GM12873 (cell line): ENCODE results near the gene OPCML.

Experiments used
- TF ChIP-seq, protein P1 (sequence below): IDR thresholded peaks from 2 replicates; pipeline ENCODE4 v1.5.1; 2012; ENCODE audit warnings: low read depth, mild to moderate bottlenecking, moderate library complexity, low read length, control low read depth; ENCODE audit not compliant: insufficient read depth; ENCODE audit errors: missing control alignments

The OPCML gene

GRCh38 chr11:132450631-132451030 lies 1081.7 kb downstream of the OPCML start:
- TF ChIP-seq, protein P1, sequence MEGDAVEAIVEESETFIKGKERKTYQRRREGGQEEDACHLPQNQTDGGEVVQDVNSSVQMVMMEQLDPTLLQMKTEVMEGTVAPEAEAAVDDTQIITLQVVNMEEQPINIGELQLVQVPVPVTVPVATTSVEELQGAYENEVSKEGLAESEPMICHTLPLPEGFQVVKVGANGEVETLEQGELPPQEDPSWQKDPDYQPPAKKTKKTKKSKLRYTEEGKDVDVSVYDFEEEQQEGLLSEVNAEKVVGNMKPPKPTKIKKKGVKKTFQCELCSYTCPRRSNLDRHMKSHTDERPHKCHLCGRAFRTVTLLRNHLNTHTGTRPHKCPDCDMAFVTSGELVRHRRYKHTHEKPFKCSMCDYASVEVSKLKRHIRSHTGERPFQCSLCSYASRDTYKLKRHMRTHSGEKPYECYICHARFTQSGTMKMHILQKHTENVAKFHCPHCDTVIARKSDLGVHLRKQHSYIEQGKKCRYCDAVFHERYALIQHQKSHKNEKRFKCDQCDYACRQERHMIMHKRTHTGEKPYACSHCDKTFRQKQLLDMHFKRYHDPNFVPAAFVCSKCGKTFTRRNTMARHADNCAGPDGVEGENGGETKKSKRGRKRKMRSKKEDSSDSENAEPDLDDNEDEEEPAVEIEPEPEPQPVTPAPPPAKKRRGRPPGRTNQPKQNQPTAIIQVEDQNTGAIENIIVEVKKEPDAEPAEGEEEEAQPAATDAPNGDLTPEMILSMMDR: no peak

- TF ChIP-seq, protein P1: no peak
Observed at GRCh38 chr11:132448334-132448995, 1083.8 kb downstream of the OPCML start.

DNA sequence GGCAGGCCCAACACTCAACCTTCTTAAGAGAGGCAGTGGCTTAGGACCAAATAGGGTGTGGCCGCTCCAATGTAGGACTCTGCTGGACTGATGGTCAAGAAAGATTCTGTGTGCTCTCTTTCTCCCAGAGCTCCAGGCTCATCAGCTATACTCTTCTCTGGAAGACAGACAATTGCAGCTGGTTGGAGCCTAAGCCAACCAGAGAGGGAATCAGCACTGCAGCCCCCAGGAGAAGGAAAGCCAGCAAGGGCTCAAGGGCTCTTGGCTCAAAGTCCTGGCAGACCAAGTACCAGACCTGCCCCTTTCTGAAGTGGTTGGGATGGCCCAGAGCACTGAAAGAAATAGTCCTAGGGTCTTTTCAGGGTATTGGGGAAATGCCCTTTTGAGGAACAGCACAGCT lies 1084.5 kb downstream of the OPCML start:
- TF ChIP-seq, protein P1: no peak

DNA sequence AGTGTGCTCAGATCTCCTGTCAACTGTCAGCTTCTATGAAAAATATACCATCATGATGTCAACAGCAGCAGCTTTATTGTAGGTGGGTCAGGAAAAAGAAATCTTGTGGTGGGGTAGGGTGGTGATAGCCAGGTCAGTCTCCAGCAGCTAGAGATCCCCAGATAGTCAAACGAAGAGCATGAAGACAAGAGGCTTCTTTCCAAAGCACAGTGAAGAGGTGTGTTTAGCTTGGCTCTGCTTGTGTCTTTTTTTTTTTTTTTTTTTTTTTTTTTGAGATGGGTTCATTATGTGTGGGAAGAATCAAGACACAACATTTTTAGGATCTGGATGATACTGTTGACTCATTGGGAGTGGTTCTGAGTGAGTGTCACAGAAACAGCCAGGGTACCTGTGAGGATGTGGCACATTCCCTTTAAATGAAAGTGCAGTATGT lies 1086.4 kb downstream of the OPCML start:
- TF ChIP-seq, protein P1: no peak

GRCh38 chr11:132444911-132445310 lies 1087.4 kb downstream of the OPCML start:
- TF ChIP-seq, protein P1: no peak

DNA sequence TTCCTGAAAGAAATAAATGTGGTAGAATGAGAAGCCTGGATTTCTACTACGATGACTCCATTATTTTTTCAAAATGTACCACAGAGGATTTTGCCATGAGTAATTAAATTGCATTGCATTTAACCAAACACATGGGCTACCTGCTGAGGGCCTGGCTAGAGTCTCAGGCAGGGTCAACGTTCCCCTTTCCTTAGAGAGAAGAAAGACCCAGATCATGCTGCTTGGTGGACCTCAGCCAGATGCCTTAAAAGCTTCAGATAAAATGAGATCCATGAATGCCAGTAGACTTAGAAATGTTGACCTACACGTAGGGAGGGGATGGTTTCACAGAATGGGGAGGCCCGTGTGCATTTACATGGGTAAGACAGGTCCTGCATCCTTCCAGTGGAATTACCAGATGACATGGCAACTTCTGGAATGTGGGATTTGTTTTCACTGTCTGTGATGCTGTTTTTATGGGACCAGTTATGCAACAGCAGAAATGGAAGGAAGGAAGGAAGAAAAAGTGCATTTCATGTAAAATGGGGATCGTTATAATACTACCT lies 1092.5 kb downstream of the OPCML start:
- TF ChIP-seq, protein P1: no peak

DNA sequence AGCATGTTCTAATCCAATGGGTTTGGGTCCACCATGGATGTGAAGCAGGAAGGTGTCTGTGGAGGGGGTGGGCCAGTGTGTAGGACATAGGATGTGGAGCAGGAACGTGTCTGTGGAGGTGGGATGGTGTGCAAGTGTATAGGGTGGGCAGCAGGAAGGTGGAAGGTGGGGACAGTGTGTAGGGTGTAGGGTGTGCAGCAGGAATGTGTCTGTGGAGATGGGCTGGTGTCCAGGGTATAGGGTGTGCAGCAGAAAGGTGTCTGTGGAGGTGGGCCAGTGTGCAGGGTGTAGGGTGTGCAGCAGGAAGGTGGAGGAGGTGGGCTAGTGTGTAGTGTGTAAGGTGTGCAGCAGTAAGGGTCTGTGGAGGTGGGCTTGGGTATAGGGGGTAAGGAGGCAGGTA lies 1093.9 kb downstream of the OPCML start:
- TF ChIP-seq, protein P1: no peak
